GM19438 (cell line): Measurements from ENCODE around the gene IL1RAPL2.
"Not testable (repeated sequence)": the region's sequence is repeated elsewhere in the genome, so short reads cannot be mapped to it uniquely, and the experiment has no call there.

Source experiments
- ATAC-seq: cut with Tn5 transposase; IDR thresholded peaks from one replicate; pipeline ENCODE4 v1.9.1; 2021; ENCODE audit warnings: low read depth; ENCODE audit not compliant: unreplicated experiment

IL1RAPL2 gene

DNA sequence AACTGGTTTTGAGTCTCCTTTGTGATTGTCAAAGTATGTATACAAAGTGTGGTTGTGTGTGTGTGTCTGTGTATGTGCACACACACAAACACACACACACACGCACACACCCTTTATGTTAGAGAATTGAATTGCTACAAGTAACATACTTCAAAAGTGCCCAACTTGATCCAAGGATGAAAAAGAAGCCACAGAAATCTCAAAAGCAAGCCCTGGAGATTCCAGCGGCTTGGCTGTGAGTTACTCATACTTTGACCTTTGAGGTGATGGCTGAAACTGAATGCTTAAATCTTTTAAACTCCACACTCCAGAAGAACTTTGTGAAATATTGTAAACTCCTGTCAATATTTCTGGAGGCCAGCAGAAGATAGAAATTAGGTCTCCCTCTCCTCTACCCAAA is 1087.9 kb downstream of the IL1RAPL2 start:
- no peak for ATAC-seq

DNA sequence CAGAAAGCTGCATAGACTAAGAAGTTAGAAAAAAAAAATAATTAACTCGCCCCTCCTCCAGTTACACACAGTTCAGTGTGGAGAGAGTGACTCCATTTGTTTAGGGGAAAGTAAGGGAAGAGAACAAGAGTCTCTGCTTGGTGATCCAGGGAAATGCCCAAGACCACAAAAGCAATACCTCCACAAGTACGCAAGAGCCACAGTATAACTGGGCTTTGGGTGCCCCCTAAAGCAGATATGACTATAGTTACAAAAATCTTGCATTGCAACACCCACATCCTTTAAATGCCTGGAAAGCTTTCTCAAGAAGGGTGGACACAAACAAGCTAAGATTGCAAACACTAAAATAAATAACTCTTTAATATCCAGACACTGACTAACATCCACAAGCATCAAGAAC is 1092.1 kb downstream of the IL1RAPL2 start:
- ATAC-seq: no peak

- ATAC-seq: no peak
Measured at GRCh38 chrX:105662248-105662647, 1096.2 kb downstream of the IL1RAPL2 start.

DNA sequence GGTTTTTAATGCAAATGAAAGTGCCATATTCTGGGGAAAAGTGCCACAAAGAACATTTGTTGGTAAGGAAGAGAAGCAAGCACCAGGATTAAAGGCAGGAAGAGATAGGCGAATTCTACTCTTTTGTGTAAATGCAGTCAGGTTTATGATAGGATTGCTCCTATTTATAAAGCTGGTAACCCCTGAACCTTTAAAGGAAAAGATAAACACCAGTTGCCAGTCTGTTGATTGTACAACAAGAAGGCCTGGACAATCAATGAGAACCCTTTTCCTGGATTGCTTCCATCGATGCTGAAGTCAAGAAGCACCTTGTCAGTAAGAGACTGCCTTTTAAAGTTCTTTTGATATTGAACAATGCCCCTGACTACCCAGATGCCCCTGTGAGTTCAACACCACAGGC is 1098.2 kb downstream of the IL1RAPL2 start:
- ATAC-seq: no peak

- not testable (repeated sequence) for ATAC-seq
Measured at GRCh38 chrX:105684288-105684687, 1118.3 kb downstream of the IL1RAPL2 start.

DNA sequence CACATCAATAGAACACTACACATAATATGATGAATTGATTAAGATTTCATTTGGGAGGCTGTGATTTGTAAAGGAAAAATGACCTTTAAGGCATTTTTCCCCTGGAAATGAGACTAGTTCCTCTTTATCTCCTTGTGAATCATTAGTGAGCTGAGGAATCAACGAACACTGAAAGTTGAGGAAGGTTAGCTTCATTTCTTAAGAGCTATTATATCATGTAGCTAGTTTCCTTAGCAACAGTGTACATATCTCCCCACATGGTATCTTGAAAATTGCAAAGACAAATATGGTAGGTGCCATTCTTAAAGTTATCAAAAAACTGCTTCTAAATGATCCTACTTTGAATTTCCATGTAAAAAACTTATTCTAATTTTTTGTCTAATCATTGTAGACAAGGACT is 1128.8 kb downstream of the IL1RAPL2 start:
- no peak for ATAC-seq

GRCh38 chrX:105695451-105695850 is 1129.5 kb downstream of the IL1RAPL2 start:
- ATAC-seq: no peak

- ATAC-seq: peak; percentile 60
Measured at GRCh38 chrX:105696870-105697269, 1130.9 kb downstream of the IL1RAPL2 start.

- no peak for ATAC-seq
Measured at GRCh38 chrX:105697984-105698781, 1132.2 kb downstream of the IL1RAPL2 start.

GRCh38 chrX:105700331-105700730 is 1134.3 kb downstream of the IL1RAPL2 start:
- no peak for ATAC-seq

DNA sequence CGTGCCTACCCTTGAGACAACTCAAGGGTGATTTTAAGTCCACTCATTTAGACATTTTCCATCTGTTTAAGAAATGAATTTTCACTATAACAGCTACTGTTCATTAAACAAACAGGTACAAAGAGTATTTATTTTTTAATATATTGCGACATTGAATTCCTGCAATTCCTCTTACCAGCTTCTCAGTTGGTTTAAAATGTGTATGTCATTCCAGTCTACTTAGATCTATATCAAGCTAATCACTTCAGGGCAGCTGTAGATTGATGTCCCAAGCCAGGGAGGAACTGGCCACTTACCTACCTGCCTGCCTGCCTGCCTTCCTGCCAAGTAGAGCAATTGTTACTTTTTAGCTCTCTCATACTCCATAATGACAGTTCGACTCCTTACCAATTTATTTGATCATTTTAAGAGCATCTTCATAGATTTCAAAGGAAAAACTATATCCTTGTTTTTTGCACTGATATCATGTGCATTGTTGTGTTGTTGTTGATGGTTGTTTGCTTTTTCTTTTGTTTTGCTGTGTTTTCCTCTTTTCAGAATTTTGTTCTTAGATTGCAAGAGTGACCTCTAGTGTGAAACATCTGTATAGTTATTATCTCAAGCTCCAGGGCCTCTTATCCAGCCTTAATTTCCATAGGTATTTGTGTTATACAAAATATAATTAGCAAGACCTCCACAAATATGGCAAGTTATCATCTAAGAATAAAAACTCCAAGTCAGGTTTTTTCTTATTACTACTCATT is 1135.5 kb downstream of the IL1RAPL2 start:
- no peak for ATAC-seq

DNA sequence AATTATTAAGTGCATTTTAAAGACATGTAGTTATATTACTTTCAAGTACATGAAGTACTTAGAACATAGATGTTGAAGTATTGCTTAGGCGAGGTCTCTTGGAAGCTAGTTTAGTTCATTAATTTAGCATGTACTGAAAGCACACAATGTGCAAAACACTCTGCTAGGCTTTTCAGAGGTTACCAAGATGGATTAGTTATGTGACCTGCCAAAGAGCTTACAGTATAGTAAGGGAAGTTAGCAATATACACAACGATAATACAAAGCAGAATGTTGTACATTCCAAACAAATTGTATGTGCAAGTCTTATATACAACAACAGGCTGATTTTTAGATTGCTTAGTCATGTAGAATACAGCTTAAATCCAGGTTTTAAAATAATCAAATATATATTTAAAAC is 1137.9 kb downstream of the IL1RAPL2 start:
- no peak for ATAC-seq

- ATAC-seq: no peak
Measured at GRCh38 chrX:105706041-105706440, 1140.0 kb downstream of the IL1RAPL2 start.

- no peak for ATAC-seq
Measured at GRCh38 chrX:105711805-105712204, 1145.8 kb downstream of the IL1RAPL2 start.

- ATAC-seq: no peak
Measured at GRCh38 chrX:105715746-105716145, 1149.7 kb downstream of the IL1RAPL2 start.

DNA sequence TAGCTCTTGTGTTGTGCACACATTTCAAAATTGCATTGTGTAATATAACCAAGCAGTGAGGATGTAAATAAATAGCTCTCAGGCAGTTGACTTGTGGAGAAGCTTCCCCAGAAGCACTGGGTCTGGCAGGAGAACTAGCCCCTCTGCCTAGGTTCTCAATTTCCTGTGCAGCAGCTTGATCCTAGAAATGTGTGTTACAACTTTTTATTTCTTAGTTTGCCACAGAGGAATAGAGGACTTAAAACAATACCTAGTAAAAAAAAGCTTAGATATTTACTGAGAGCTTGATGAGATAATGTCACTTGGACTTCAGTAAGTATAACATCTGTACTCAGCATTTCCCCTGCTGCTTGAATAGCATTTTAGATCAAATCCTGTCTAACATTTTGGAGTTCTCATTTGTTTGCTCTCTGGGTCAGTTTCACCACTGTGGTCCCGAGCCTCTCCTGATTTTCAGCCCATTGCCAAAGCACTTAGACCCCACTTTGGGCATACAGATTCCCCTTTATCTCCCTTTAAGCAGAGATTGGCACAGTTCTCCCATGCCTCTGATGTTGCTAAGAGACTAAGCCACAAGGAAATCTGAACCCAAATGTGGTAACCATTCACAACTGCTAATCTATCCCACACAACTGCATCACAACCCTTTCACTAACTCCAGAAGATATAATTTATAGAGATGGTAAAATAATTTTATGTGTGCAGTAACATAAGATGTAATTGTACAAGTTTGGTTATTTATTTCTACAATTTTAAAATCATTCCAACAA is 1158.2 kb downstream of the IL1RAPL2 start:
- no peak for ATAC-seq

GRCh38 chrX:105725228-105725627 is 1159.2 kb downstream of the IL1RAPL2 start:
- ATAC-seq: peak; percentile 77

DNA sequence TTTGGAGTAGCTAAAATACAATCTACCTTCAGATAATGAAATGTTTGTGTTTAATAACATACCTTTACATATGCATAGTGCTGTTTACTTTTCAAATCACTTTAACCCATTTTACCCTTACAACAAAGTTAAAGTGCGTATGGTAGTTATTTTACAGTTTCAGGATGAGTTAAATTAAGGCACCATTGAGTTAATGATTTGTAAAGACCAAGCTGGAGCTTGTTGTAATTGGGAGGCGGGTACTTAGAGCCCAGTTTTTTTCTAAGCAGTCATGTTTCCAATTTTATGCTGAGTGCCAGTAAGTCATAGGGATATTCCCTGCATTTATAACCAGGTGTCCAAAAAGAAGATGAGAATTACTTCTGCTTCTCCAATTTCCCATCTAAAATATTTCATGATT is 1172.2 kb downstream of the IL1RAPL2 start:
- ATAC-seq: no peak

DNA sequence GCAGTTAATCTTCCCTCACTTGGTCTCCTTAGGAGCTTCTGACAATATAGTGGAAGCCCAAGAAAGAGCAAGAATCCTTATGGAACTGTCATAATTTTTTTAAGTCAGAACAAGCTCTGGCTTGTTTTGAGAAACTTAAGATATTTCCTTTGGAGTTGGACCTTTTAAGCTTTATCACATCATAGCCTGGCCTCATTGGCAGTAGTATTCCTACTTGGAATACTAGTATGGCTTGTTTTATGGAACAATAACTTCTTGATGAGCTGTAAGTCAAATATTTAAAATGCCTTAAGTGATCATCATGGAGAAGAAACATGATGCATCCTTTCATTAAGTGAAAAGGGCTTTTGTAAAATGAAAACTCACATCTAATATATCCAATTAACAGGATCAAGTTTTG is 1178.3 kb downstream of the IL1RAPL2 start:
- ATAC-seq: no peak

GRCh38 chrX:105744946-105745345 is 1178.9 kb downstream of the IL1RAPL2 start:
- ATAC-seq: no peak

- no peak for ATAC-seq
Measured at GRCh38 chrX:105745863-105746262, 1179.9 kb downstream of the IL1RAPL2 start.
